ENCODE measurements around the gene RIC1.
"Not testable (repeated sequence)": the region's sequence is repeated elsewhere in the genome, so short reads cannot be mapped to it uniquely, and the experiment has no call there.

The RIC1 gene

GRCh38 chr9:5665059-5665458 lies 36.2 kb downstream of the RIC1 start:
- no peak for DNase-seq (ENCODE audit: insufficient read length, low spot score)
- no peak for FAIRE-seq

- DNase-seq (ENCODE audit: insufficient read length, low spot score) (no peak), FAIRE-seq (no peak)
These were observed 38.5 kb downstream of the RIC1 start for GRCh38 chr9:5667391-5667790.

GRCh38 chr9:5670079-5670478 lies 41.2 kb downstream of the RIC1 start:
- FAIRE-seq (no peak), DNase-seq (ENCODE audit: insufficient read length, low spot score) (no peak)

- DNase-seq (ENCODE audit: insufficient read length, low spot score) (no peak), FAIRE-seq (no peak)
These were observed 42.9 kb downstream of the RIC1 start for GRCh38 chr9:5671711-5672353.

GRCh38 chr9:5675046-5675445 lies 46.1 kb downstream of the RIC1 start:
- DNase-seq (ENCODE audit: insufficient read length, low spot score) = not testable (repeated sequence)

GRCh38 chr9:5683591-5683990 lies 54.7 kb downstream of the RIC1 start:
- not testable (repeated sequence) for DNase-seq (ENCODE audit: insufficient read length, low spot score); FAIRE-seq

More at GRCh38 chr9:5675046-5675445, 46.1 kb downstream of the RIC1 start:
- FAIRE-seq = not testable (repeated sequence)

- FAIRE-seq (no peak), DNase-seq (ENCODE audit: insufficient read length, low spot score) (no peak)
These were observed 55.2 kb downstream of the RIC1 start for GRCh38 chr9:5684101-5684500.

- no peak for FAIRE-seq
These were observed 59.2 kb downstream of the RIC1 start for GRCh38 chr9:5688109-5688508.

GRCh38 chr9:5690278-5690677 lies 61.4 kb downstream of the RIC1 start:
- FAIRE-seq = no peak

More at GRCh38 chr9:5688109-5688508, 59.2 kb downstream of the RIC1 start:
- DNase-seq (ENCODE audit: insufficient read length, low spot score) = no peak

GRCh38 chr9:5695860-5696259 lies 67.0 kb downstream of the RIC1 start:
- no peak for DNase-seq (ENCODE audit: insufficient read length, low spot score)
- no peak for FAIRE-seq

More at GRCh38 chr9:5690278-5690677, 61.4 kb downstream of the RIC1 start:
- no peak for DNase-seq (ENCODE audit: insufficient read length, low spot score)

- no peak for FAIRE-seq
- no peak for DNase-seq (ENCODE audit: insufficient read length, low spot score)
These were observed 68.0 kb downstream of the RIC1 start for GRCh38 chr9:5696884-5697283.

GRCh38 chr9:5698004-5698403 lies 69.1 kb downstream of the RIC1 start:
- DNase-seq (ENCODE audit: insufficient read length, low spot score) (no peak), FAIRE-seq (no peak)

- DNase-seq (ENCODE audit: insufficient read length, low spot score) = no peak
- FAIRE-seq = no peak
These were observed 70.1 kb downstream of the RIC1 start for GRCh38 chr9:5698810-5699556.

GRCh38 chr9:5708414-5708813 lies 79.5 kb downstream of the RIC1 start:
- FAIRE-seq (no peak), DNase-seq (ENCODE audit: insufficient read length, low spot score) (no peak)

GRCh38 chr9:5712651-5713390 lies 83.9 kb downstream of the RIC1 start:
- DNase-seq (ENCODE audit: insufficient read length, low spot score) (no peak), FAIRE-seq (no peak)

GRCh38 chr9:5714501-5715401 lies 85.8 kb downstream of the RIC1 start:
- FAIRE-seq (no peak), DNase-seq (ENCODE audit: insufficient read length, low spot score) (peak; percentile 11)

- DNase-seq (ENCODE audit: insufficient read length, low spot score) (no peak), FAIRE-seq (no peak)
These were observed 86.7 kb downstream of the RIC1 start for GRCh38 chr9:5715548-5716127.

- FAIRE-seq = not testable (repeated sequence)
These were observed 88.5 kb downstream of the RIC1 start for GRCh38 chr9:5717434-5717833.

GRCh38 chr9:5718296-5719032 lies 89.6 kb downstream of the RIC1 start:
- no peak for FAIRE-seq

More at GRCh38 chr9:5717434-5717833, 88.5 kb downstream of the RIC1 start:
- DNase-seq (ENCODE audit: insufficient read length, low spot score) = not testable (repeated sequence)

More at GRCh38 chr9:5718296-5719032, 89.6 kb downstream of the RIC1 start:
- no peak for DNase-seq (ENCODE audit: insufficient read length, low spot score)

All from HTR-8/SVneo (cell line).